CD4-positive, alpha-beta T cell treated with Interleukin-4 for 1 hour (primary cell): ENCODE data around the gene BCAN.
A peak's percentile ranks its signal among the peaks of the same experiment; 100 is the strongest.

Experiments used
- DNase-seq, 2 donors: peaks; one replicate each; pipeline ENCODE4 v3.0.0-alpha.2; 2020 to 2022

BCAN gene

DNA sequence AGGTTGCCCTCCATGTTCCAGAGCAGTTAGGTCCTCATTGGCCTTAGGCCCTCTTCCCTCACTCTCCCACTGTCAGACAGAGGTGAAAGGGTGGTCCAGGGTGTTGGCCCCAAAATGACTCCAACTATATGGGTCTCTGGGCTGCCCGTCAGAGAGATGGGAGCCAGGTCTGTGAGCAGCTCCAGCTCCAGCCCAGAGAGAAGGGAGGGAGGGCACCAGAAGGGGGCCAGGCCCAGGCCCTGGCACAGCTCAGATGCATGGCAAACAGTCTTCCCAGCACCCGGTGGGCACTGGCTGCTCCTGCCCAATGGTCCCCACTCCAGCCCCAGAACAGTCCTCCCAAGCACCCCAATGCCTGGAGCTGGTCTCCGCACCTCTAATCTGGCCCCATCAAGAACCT is 2.2 kb downstream of the BCAN start:
- no peak for DNase-seq

DNA sequence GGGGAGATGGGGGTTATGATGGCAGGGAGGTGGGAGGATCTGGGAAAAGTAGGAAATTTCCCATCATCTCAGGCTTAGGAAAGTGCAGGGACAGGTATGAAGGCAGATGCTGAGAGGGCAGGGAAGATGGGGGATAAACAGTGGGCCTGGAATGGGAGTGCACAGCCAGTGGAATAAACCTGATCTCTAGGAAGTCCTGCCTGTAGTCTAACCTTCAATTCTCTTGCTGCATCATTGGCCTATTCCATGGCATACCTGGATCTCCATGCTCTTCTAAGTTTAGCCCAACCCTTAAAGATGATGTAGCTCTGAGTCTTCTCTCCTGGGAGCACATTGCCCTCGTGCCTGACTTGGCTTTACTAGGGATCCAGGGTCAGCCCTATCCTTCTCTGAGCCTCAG is 2.7 kb downstream of the BCAN start:
- no peak for DNase-seq

DNA sequence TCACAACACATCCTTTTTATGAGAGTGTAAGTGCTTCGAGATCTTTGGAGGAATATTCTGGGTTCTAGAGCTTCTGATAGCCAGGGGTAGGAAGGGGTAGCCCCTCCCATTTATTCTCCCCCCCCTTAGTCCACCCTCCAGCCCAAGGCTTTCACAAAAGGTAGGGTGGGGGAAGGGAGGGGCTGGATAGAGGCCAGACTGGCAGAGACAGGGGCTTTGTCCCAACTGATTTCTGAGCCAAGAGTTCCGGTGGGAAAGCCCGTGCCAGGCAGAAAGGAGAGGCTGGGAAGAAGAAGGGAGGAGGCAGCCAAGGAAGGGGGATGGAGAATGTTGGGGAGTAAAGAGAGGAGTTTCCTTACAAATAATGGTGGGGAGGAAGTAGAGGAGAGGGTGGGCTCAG is 3.1 kb downstream of the BCAN start:
- no peak for DNase-seq

DNA sequence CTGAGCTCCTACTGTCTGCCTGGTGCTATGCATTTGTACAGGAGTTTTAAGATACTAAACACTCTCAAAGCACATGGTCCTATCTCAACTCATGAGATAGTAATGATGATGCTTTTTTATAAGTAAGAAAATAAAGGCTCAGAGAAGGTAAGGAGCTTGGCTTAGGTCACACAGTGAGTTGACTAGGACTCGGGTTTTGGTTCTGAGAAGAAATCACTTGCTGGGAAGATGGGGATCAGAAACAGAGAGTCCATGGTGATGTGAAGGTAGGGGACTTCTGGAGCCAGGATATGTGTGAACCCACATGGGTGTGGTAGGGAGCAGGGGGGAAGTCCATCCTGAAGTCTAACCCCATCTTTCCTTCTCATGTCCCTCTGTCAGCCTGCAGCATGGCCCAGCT is 3.7 kb downstream of the BCAN start:
- no peak for DNase-seq

DNA sequence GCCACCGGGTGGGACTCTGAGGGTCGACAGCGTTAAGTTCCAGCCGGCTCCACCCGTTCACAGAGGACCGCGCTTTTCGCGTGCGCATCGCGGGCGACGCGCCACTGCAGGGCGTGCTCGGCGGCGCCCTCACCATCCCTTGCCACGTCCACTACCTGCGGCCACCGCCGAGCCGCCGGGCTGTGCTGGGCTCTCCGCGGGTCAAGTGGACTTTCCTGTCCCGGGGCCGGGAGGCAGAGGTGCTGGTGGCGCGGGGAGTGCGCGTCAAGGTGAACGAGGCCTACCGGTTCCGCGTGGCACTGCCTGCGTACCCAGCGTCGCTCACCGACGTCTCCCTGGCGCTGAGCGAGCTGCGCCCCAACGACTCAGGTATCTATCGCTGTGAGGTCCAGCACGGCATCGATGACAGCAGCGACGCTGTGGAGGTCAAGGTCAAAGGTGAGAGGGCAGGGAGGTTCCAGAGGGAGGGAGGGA is 4.9 kb downstream of the BCAN start:
- DNase-seq, result no peak

DNA sequence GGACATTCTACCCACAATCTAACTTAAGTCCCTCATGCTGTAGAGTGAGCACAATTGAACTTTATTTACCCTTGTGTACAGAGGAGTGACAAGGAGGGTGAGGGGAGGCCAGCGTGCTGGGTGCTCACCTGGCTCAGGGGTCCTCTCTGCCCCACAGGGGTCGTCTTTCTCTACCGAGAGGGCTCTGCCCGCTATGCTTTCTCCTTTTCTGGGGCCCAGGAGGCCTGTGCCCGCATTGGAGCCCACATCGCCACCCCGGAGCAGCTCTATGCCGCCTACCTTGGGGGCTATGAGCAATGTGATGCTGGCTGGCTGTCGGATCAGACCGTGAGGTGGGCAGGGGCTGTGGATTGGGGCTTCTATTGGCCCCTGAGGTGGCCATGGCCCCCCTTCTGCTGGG is 5.4 kb downstream of the BCAN start:
- no peak for DNase-seq

DNA sequence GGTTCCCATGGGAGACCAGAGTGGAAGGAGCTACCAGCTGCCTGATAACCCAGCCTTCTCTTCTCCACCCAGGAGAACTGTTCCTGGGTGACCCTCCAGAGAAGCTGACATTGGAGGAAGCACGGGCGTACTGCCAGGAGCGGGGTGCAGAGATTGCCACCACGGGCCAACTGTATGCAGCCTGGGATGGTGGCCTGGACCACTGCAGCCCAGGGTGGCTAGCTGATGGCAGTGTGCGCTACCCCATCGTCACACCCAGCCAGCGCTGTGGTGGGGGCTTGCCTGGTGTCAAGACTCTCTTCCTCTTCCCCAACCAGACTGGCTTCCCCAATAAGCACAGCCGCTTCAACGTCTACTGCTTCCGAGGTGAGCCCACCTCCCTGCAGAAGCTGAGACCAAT is 6.6 kb downstream of the BCAN start:
- DNase-seq, result no peak

DNA sequence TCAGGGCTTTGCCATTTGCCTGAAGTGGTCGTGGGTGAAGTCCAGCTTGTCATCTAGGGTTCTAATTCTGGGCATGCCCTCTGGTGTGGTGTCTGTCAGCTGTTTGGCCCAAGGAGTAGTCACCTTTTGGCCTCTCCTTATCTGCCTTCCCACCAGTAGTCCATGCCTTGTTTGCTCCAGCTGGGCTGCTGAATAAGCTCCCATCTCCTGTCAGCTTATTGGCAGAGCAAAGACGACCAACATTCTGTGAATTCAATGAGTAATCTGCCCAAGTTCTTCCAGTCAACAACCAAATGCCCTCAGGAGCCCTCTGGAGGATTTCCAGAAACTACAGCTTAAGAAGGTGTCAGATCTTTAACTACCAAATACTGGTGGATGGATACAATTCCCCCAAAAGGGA is 7.0 kb downstream of the BCAN start:
- DNase-seq, result no peak

DNA sequence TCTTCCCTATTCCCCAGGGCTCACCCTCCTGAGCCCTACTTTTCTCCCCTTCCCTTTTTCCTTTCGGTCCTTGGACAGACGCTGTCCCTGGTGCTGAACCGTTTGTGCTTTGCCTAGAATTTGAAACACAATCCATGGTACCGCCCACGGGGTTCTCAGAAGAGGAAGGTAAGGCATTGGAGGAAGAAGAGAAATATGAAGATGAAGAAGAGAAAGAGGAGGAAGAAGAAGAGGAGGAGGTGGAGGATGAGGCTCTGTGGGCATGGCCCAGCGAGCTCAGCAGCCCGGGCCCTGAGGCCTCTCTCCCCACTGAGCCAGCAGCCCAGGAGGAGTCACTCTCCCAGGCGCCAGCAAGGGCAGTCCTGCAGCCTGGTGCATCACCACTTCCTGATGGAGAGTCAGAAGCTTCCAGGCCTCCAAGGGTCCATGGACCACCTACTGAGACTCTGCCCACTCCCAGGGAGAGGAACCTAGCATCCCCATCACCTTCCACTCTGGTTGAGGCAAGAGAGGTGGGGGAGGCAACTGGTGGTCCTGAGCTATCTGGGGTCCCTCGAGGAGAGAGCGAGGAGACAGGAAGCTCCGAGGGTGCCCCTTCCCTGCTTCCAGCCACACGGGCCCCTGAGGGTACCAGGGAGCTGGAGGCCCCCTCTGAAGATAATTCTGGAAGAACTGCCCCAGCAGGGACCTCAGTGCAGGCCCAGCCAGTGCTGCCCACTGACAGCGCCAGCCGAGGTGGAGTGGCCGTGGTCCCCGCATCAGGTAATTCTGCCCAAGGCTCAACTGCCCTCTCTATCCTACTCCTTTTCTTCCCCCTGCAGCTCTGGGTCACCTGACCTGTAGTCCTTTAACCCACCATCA is 10.4 kb downstream of the BCAN start:
- DNase-seq, result no peak

DNA sequence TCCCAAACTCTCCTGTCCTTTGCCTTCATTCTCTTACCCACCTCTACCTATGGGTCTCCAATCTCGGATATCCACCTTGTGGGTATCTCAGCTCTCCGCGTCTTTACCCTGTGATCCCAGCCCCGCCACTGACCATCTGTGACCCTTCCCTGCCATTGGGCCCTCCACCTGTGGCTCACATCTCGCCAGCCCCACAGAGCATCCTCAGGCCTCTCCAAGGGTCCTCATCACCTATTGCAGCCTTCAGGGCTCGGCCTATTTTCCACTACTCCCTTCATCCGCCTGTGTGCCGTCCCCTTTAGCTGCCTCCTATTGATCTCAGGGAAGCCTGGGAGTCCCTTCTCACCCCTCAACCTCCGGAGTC is 11.1 kb downstream of the BCAN start:
- DNase-seq, result no peak

DNA sequence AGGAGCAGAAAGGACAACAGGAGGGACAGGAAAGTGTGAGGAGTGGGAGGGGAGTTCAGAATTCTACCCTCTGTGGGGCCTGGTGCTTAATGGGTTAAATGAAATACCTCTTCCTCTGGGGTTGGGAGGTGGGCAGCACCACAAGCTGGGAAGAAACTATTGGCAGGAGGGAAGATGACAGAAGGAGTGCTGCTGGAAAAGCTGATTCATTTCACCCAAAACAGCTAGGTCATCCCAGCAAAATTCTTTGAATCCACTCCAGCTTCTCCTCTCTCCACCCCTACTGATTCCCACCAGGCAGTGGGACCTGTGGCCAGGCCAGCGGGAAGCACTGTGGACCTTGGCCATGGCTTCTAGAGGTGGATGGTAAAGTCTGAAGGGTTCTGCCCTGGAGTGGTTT is 12.8 kb downstream of the BCAN start:
- no peak for DNase-seq

DNA sequence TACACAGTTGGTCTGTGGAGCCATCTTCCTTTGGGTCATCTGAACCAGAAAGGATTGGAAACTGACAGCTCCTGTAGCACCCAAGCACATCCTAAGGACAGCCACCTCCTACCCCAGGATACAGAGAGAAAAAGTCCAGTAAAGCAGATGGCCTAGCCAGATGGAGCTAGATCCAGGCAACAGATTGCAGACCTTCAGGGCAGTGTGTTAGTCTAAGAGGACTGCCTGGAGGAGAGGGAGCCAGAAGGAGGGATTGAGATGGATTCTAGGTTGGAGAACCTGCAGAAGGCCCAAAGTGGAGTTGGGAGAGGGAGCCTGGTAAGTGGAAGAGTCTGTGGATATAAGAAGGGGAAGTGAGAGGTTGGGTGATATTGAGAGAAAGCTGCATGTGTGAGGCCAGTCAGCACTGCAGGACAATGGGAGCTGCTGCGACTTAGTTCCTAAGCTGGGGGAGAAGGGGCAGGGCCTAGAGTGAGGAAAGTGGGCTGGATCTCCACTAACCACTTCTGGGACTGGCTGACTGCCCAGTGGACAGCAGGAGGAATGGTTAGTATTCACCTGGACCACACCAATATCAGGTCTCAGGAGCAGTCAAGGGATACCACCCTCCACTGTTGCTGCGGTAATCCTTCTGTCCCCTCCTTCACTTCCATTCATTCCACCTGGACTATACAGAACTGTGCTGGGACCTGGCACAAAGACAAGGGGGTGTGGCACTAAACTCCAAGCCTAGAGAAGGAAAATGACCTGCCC is 13.4 kb downstream of the BCAN start:
- no peak for DNase-seq

DNA sequence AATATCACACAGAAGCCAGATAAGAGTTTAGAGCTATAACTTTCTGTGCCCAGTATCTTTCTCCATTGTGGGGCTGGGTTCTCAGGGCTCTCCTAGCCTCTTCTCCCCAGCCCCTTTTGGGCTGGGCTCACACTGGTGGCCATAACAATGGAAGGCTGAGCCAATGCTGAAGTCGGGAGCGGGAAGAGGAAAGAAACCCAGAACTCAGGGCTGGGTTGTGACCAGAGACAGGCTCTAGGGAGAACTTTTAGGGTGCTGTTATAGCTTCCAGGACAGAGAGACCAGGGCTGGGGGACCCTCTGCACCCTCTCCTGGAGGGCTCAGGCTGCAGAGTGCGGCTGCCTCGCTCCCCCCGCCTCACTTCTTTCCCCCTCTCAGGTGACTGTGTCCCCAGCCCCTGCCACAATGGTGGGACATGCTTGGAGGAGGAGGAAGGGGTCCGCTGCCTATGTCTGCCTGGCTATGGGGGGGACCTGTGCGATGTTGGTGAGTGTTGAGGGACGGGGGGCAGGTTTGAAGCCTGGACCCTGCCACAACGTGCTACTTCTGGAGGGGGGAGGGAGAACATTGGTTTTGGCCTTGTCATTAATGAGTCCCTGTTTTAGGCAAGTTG is 14.1 kb downstream of the BCAN start:
- DNase-seq, result no peak

DNA sequence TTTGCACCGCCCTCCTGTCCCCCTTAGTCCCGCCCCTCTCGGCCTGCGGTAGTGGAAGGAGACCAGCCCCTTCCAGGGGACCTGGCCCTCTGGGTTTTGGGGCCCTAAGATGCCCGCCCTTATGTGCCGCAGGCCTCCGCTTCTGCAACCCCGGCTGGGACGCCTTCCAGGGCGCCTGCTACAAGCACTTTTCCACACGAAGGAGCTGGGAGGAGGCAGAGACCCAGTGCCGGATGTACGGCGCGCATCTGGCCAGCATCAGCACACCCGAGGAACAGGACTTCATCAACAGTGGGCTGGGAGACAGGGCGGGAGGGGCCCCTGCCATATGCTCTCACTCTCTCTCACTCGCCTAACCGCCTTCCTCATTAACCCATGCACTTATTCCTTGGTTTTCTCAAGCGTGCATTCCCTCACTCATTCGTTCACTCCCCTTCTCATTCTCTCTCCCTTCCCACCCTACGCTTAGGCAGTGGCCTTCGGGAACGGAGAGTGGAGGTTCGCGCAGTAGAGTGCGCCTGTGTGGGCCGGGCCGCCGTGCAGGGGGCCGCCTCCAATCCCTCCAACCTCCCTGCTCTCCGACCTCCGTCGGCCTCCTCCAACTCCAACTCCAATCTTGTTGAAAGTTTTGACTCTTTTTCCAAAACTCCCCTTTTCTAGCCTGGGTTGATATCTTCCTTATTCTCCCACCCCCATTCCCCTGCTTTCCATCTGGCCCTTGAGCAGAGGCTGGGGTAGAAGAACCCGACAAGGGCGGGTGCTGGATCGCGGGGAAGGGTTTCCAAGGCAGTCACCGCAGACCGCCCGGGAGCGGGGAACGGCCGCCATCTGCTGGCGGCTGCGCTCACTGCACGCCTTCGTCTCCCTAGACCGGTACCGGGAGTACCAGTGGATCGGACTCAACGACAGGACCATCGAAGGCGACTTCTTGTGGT is 15.2 kb downstream of the BCAN start:
- peak; percentile 75 for DNase-seq

DNA sequence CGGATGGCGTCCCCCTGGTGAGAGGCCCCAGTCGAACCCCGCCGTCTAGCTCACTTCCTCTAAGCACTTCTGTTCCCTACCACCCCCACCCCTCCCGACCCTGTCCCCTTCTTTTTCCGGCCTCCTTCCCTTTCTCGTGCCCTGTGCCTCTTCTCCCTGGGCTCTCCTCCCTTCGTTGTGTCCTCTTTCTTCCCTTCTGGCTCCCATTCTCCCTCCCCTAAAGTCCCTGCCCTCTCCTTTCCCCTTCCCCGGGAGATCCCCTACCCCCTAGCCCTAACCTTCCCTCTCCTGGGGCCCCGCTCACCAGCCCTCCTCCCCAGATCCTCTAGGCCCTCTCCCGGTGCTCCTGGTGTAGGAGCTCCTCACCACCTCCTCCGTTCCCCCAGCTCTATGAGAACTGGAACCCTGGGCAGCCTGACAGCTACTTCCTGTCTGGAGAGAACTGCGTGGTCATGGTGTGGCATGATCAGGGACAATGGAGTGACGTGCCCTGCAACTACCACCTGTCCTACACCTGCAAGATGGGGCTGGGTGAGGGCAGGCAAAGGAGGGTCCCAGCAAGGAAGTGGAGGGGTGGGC is 15.9 kb downstream of the BCAN start:
- DNase-seq, result no peak

DNA sequence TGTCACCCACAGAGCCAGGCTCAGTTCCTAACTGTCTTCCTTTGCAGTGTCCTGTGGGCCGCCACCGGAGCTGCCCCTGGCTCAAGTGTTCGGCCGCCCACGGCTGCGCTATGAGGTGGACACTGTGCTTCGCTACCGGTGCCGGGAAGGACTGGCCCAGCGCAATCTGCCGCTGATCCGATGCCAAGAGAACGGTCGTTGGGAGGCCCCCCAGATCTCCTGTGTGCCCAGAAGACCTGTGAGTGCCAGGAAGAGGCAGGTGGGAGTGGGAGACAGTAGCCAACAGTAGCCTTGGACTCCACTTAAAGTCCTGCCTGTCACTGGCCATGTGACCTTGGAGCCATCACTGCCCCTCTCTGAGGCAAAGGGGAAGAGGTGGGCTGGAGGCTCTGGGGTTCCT is 16.6 kb downstream of the BCAN start:
- DNase-seq, result no peak

DNA sequence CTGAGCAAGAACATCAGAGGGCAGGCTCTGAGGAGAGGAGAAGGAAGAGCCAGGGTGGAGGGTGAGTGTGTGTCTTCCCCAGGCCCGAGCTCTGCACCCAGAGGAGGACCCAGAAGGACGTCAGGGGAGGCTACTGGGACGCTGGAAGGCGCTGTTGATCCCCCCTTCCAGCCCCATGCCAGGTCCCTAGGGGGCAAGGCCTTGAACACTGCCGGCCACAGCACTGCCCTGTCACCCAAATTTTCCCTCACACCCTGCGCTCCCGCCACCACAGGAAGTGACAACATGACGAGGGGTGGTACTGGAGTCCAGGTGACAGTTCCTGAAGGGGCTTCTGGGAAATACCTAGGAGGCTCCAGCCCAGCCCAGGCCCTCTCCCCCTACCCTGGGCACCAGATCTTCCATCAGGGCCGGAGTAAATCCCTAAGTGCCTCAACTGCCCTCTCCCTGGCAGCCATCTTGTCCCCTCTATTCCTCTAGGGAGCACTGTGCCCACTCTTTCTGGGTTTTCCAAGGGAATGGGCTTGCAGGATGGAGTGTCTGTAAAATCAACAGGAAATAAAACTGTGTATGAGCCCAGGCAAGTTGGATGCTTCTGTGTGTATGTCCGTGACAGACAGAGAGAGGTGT is 17.1 kb downstream of the BCAN start:
- DNase-seq, result no peak

DNA sequence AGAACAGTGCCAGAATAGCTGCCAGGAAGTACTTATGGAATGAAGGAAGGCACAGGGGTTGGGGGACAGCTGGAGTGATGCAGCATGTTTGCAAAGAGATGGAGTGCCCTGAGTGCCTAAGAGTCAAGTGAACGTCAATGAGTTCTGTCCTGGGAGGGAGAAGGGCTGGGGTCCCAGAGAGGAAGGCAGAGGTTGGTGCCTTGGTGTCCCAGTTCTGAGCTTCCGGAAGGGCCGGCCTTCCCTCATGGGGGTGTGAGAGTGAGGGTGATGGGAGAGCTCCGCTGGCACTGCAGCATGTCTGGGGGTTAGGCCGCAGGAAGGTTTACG is 17.7 kb downstream of the BCAN start:
- no peak for DNase-seq

DNA sequence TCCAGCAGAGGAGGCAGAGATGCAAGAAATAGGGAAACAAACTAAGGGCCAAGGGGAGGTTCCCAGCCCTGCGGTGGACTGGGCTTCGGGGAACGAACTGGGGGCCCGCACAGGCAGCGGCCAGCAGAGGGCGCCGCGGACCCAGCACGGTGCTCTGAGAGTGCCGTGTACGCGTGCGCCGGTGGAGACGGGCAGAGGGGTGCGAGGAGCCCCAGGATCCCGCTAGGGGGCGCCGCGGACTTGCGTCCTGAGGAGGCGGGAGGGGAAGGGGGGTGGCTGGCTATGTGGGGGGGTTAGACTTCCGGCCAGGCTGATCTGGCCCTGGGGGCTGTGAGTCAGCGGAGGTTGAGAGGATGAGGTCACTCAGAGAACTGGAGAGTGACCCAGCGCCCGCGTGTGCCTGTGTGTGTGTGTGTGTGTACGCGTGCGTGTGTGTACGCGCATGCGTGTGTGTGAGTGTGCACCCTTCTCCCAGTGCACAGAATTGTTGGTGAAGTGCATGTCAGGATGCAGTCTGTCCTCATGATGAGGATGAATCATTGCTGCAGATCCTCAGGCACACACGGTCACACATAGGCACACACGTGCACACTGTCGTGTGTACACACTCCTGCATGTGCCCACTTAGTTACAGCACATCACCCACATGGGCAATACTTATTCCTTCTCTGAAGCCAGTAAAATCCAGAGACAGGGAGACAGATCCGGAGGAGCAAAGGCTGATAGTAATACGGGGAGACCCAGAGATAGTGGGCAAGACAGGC is 18.3 kb downstream of the BCAN start:
- DNase-seq, result peak; percentile 91 to 93

DNA sequence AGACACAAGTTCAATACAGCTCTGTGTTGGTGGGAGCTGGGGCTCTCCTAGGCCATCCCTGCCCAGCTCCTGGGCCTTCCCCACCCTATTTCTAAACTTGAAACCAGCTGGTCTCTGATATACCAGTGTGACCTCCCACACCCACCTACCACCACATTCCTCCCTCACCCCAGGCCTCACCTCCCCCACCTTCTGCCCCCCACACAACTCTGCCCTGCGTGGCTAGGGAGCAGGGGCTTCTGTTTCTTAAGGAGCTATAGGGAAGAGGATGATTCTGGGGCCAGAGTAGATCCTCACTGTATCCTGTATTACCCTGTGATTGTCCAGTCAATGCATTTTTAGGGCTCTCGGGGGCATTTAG is 18.8 kb downstream of the BCAN start:
- DNase-seq, result no peak

DNA sequence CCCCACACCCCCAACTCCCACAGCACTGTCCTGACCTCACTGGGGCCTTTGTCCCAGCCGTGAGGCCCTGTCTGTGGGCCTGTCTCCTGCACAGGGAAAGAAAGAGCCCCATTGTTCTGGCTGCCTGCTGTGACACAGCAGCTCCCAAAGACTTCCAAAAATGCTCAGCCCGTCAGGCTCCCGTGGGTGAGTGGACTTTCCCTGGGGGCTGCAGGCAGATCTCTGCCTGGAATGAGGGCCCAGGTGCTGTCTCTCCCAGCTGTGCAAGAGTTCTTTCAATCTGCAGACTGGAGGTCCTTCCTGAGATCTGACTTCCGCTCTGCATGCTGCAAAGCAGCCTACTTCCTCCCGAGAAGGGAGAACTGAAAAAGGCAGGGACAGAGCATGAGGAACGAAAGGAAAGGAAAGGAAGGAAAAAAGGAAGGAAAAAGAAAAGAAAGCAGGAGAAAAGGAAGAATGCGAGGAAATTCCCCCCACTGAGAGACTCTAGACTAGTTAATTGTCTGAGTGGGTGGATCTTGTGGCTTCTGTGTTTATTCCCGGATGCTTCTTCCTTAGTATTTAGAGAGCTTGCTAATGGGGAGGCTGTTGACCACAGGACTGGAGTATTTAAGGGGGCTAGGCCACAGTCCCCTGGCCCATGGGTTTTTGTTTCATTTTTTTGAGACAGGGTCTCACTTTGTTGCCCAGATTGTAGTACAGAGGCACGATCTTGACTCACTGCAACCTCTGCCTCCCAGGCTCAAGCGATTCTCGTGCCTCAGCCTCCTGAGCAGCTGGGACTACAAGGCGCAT is 20.3 kb downstream of the BCAN start:
- no peak for DNase-seq
